HCT116 (cell line): ENCODE data around the gene PRELID1.

Source experiments
- CEBPB ChIP-seq: IDR thresholded peaks from 2 replicates; pipeline ENCODE4 v1.6.1; 2012; ENCODE audit warnings: low read depth
- POLR2A ChIP-seq: IDR thresholded peaks from 2 replicates; pipeline ENCODE4 v1.7.0; 2011; ENCODE audit warnings: borderline replicate concordance; ENCODE audit not compliant: insufficient read depth, insufficient read length; ENCODE audit errors: extremely low read depth
- POLR2AphosphoS5 ChIP-seq: IDR thresholded peaks from 2 replicates; pipeline ENCODE4 v1.6.1; 2011; ENCODE audit warnings: mild to moderate bottlenecking, low read depth, low read length, moderate library complexity
- RAD21 ChIP-seq: IDR thresholded peaks from 2 replicates; pipeline ENCODE4 v1.6.1; 2012; ENCODE audit warnings: low read depth, mild to moderate bottlenecking
- SIN3A ChIP-seq: IDR thresholded peaks from 2 replicates; pipeline ENCODE4 v1.6.1; 2012; ENCODE audit warnings: low read depth
- TCF7L2 ChIP-seq: IDR thresholded peaks from 2 replicates; pipeline ENCODE4 v1.7.0; 2011; ENCODE audit warnings: borderline replicate concordance, inconsistent platforms; ENCODE audit not compliant: insufficient read depth, insufficient read length; ENCODE audit errors: extremely low read depth
- ZNF274 ChIP-seq: fragments of 200-500 bp; sonication (Bioruptor generic); IDR thresholded peaks from 2 replicates; pipeline ENCODE4 v1.6.1; 2014; ENCODE audit warnings: mild to moderate bottlenecking, low read depth, low read length, inconsistent platforms
- TF ChIP-seq, protein P1 (sequence below), 3 experiments: fragments of 200-600 bp in 1 of 3; sonication (generic) in 1 of 3; IDR thresholded peaks in 2 of 3; conservative IDR thresholded peaks in 1 of 3; 2 replicates each; pipeline ENCODE4 v1.5.1; 2012 to 2017; ENCODE audit warnings: low read depth in 2 of 3, low read length in 2 of 3, antibody characterized with exemption in 1 of 3, borderline replicate concordance in 1 of 3, control low read depth in 1 of 3, mild to moderate bottlenecking in 1 of 3, mixed read lengths in 1 of 3, mixed run types in 1 of 3, moderate library complexity in 1 of 3; ENCODE audit not compliant: insufficient read depth in 1 of 3

DNA sequence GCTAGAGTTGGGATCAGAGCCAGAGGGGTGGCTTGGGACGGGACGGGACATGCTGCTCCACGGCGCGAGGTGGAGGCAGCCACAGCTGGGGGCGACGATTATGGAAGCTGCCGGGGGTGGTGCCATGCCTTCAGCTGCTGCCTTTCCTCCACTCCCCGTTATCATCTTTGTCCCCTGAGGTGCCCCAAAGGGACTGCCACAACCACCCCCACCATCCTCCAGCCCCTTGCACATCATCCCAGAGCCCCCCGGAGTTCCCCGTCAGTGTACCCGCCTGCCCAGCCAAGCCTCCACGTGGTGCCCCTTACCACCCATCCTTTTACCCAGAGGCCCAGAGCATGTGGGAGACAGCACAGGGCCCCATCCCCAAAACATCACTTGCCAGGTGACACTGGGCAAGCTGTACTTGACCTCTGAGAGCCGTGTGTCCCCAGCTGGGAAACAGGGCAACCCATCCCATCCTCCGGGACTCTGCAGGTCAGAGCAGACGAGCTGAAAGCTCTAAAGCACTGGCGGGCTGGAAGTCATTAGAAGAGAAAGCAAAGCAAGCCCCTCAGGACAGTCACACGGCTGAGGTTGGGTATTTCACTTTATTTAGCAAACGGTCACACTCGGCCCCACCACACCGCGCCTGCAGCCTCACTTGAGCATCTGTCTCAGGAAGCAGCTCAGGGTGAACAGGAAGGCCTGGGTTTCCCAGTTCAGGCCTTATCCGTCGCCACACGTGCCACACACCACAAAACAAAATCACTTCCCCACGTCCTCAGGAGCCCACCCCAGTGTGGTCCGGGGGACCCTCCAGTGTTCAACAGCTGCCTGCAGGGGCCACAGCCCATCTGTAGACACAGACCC lies 27.6 kb downstream of the PRELID1 start:
- TF ChIP-seq, protein P1, sequence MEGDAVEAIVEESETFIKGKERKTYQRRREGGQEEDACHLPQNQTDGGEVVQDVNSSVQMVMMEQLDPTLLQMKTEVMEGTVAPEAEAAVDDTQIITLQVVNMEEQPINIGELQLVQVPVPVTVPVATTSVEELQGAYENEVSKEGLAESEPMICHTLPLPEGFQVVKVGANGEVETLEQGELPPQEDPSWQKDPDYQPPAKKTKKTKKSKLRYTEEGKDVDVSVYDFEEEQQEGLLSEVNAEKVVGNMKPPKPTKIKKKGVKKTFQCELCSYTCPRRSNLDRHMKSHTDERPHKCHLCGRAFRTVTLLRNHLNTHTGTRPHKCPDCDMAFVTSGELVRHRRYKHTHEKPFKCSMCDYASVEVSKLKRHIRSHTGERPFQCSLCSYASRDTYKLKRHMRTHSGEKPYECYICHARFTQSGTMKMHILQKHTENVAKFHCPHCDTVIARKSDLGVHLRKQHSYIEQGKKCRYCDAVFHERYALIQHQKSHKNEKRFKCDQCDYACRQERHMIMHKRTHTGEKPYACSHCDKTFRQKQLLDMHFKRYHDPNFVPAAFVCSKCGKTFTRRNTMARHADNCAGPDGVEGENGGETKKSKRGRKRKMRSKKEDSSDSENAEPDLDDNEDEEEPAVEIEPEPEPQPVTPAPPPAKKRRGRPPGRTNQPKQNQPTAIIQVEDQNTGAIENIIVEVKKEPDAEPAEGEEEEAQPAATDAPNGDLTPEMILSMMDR (IDR thresholded peaks at IDR 0.05 in 2 of 3, conservative IDR thresholded peaks at IDR 0.05 in 1 of 3; ENCODE audit: borderline replicate concordance in 1 of 3, insufficient read depth in 1 of 3, low read depth in 2 of 3, low read length in 2 of 3) = no peak
- TF ChIP-seq CEBPB = no peak
- TF ChIP-seq POLR2A = no peak
- TF ChIP-seq TCF7L2 = no peak
- no peak for TF ChIP-seq ZNF274
- TF ChIP-seq SIN3A = no peak
- no peak for TF ChIP-seq POLR2AphosphoS5
- TF ChIP-seq RAD21 = no peak
